Neural crest cell (in vitro differentiated cells): ENCODE measurements around the gene CST4. TPM values are rescaled to one million over a fixed set of nuclear protein-coding genes. Genes with fewer than 3 reads are reported as not detected.
"Not testable (repeated sequence)": the region's sequence is repeated elsewhere in the genome, so short reads cannot be mapped to it uniquely, and the experiment has no call there.

Source experiments
- DNase-seq: peaks from one replicate; pipeline ENCODE4 v3.0.0; 2021; ENCODE audit warnings: low read depth, mixed read lengths, low spot score
- H3K27ac Mint-ChIP-seq: one replicate; pipeline ENCODE4 v1.8.0; 2021; ENCODE audit warnings: mild to moderate bottlenecking, mixed read lengths; ENCODE audit not compliant: unreplicated experiment
- H3K27me3 Mint-ChIP-seq: 2 replicates; pipeline ENCODE4 v1.8.0; 2021; ENCODE audit warnings: low read depth, mild to moderate bottlenecking, mixed read lengths
- H3K36me3 Mint-ChIP-seq: 2 replicates; pipeline ENCODE4 v1.8.0; 2021; ENCODE audit warnings: low read depth, mild to moderate bottlenecking, mixed read lengths
- H3K4me1 Mint-ChIP-seq: 2 replicates; pipeline ENCODE4 v1.8.0; 2021; ENCODE audit warnings: mixed read lengths
- H3K4me3 Mint-ChIP-seq: one replicate; pipeline ENCODE4 v1.8.0; 2021; ENCODE audit warnings: mild to moderate bottlenecking, mixed read lengths
- H3K9me3 Mint-ChIP-seq: 2 replicates; pipeline ENCODE4 v1.8.0; 2021; ENCODE audit warnings: mixed read lengths
- total RNA-seq: library from RNA; stranded (reverse); gene quantifications from 2 replicates; pipeline ENCODE4 v1.2.1, GENCODE V29; 2021
- TF ChIP-seq, protein P1 (sequence below): fragments of 200-600 bp; sonication (generic); conservative IDR thresholded peaks from 2 replicates; pipeline ENCODE4 v1.5.0; 2021; ENCODE audit warnings: antibody characterized with exemption, mild to moderate bottlenecking

Gene CST4
- total RNA-seq, 1 donor from 2014 or later: not detected

DNA sequence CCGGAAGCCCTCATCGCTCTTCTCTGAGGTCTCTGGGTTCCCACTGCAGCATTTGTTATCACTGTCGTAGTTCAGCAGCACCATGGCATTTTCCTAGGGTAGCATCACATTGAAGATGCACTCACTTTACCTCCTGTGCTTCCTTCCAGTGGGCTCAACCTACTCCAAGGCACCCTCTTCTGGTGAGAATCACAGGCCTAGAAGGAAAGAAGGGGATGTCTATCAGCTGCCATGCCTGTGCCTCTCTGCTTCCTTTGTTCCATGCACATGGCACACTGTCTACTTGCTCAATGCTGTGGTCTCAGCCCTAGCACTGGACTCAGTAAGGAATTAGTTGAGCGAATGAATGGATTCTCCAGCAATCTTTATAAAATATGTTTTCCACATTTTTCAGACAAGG is 22.6 kb downstream of the CST4 start:
- H3K4me1 Mint-ChIP-seq: no peaks in the 10 kb centered on the region
- DNase-seq: no peak
- no peaks in the 10 kb centered on the region for H3K36me3 Mint-ChIP-seq
- no peak overlapping the region for H3K27ac Mint-ChIP-seq
- H3K4me3 Mint-ChIP-seq: no peak overlapping the region
- no peaks in the 10 kb centered on the region for H3K27me3 Mint-ChIP-seq
- TF ChIP-seq, protein P1, sequence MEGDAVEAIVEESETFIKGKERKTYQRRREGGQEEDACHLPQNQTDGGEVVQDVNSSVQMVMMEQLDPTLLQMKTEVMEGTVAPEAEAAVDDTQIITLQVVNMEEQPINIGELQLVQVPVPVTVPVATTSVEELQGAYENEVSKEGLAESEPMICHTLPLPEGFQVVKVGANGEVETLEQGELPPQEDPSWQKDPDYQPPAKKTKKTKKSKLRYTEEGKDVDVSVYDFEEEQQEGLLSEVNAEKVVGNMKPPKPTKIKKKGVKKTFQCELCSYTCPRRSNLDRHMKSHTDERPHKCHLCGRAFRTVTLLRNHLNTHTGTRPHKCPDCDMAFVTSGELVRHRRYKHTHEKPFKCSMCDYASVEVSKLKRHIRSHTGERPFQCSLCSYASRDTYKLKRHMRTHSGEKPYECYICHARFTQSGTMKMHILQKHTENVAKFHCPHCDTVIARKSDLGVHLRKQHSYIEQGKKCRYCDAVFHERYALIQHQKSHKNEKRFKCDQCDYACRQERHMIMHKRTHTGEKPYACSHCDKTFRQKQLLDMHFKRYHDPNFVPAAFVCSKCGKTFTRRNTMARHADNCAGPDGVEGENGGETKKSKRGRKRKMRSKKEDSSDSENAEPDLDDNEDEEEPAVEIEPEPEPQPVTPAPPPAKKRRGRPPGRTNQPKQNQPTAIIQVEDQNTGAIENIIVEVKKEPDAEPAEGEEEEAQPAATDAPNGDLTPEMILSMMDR: no peak
- no peaks in the 10 kb centered on the region for H3K9me3 Mint-ChIP-seq

DNA sequence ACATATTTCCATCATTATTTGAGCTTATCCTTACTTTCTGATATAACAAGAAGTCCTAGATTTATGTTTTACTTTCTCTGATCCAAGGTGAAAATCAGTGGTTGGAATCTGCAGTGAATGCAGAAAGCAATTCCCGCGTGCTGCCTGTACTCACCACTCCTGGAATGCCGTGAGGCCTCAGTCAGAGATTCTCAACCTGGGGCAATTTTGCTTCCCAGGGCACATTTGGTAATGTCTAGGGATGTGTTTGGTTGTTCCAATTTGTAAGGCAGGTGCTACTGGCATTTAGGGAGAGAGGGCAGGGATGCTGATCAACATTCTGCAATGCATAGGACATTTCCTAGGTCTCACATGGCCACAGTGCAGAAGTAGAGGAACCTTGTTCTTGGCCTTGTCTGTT is 23.9 kb downstream of the CST4 start:
- Mint-ChIP-seq H3K9me3 (no peaks in the 10 kb centered on the region), H3K27me3 (no peaks in the 10 kb centered on the region), H3K4me3 (no peak overlapping the region), H3K4me1 (no peaks in the 10 kb centered on the region), H3K27ac (no peak overlapping the region), H3K36me3 (no peaks in the 10 kb centered on the region)
- no peak for DNase-seq
- TF ChIP-seq, protein P1: no peak

DNA sequence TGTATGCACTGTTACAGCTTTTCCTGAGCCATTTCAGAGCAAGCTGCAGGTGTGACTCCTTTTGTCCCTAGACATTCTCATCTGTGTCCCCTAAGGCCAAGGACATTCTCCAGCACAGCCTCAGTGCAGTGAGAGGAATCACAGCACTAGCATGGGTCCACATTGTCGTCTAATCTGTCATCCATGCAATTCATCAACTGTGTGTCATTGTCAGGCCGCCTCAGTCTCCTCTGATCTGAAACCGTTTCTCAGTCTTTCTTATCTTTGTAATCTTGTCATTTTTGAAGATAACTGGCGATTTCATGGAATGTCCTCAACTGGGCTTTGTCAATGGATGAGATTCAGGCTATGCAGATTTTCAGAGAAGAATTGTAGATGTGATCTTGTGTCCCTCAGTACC is 24.8 kb downstream of the CST4 start:
- H3K4me1 Mint-ChIP-seq, H3K4me3 Mint-ChIP-seq: not testable (repeated sequence)

DNA sequence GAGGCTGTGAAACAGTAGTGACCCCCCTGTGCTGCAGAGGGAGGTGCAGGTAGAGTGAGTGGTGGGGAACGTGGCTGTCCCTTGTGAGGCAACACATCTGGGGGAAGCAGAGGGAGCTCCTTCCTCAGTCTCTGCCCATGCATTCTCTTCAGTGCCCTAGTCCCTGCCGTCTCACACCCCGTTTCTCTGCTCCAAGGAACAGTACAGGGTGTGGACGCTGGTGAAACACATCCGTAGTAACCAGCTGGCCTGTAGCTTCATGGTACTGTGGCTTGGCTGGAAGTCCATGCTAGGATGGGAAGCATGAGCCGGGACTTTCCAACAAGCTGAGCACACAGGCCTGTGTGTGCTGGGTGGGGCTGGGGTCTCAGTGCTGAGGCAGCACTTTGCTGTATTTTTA is 25.7 kb downstream of the CST4 start:
- H3K9me3 Mint-ChIP-seq: no peaks in the 10 kb centered on the region
- no peaks in the 10 kb centered on the region for H3K4me1 Mint-ChIP-seq
- DNase-seq: no peak

More for the DNA sequence above, 24.8 kb downstream of the CST4 start:
- not testable (repeated sequence) for DNase-seq, H3K36me3 Mint-ChIP-seq, H3K9me3 Mint-ChIP-seq, H3K27me3 Mint-ChIP-seq, H3K27ac Mint-ChIP-seq

DNA sequence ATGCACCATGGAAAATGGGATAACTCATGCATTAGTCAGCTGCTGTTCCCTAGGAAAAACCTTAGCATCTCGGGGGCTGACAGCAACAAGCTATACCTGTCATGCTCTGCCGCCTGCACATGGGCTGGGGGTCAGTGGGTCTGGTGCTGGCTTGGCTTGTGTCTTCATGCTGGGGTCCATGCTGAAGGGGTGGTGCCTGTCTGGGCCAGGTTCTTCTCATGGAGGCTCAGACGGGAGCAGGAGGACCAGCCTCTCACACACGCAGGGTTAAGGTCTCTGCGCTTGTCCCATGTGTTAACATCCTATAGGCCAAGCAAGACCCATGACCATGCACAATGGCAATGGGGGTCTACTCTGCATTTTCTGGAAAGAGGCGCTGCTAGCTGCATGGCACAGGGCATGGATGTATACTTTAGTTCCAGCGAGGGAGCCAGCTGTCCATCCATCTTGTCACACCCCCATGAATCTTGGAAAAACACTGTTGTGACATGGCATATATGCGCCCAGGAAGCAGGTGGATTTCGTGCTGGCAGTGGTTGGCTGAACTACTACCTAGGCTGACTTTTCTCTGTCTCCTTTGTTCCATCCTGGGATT is 26.5 kb downstream of the CST4 start:
- TF ChIP-seq, protein P1: no peak
- DNase-seq: no peak
- H3K27me3 Mint-ChIP-seq: no peaks in the 10 kb centered on the region

More for the DNA sequence above, 25.7 kb downstream of the CST4 start:
- H3K4me3 Mint-ChIP-seq: no peak overlapping the region
- no peak overlapping the region for H3K27ac Mint-ChIP-seq
- TF ChIP-seq, protein P1: no peak
- H3K36me3 Mint-ChIP-seq: no peaks in the 10 kb centered on the region
- H3K27me3 Mint-ChIP-seq: no peaks in the 10 kb centered on the region

DNA sequence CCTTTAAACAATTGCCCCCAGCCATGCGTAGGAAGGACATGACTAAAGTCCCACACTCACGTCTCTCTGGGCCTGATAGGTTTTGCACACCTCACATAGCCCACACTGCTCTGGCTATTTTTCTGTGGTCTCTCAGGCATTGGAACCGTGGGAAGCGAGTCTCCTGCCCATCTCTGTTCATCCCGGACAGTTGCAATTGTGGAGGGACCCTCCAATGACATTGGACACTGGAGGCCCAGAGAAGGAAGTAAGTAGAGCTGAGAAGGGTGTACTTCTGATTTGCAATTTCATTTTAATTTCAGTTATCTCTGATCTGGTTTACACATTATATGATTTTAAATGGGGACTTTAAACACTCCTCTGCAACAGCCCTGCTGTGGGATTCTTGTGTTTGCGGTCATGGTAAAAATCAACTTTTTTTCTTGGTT is 27.8 kb downstream of the CST4 start:
- no peaks in the 10 kb centered on the region for H3K4me1 Mint-ChIP-seq
- TF ChIP-seq, protein P1: no peak
- no peak overlapping the region for H3K27ac Mint-ChIP-seq
- H3K36me3 Mint-ChIP-seq: no peaks in the 10 kb centered on the region
- no peaks in the 10 kb centered on the region for H3K27me3 Mint-ChIP-seq
- H3K4me3 Mint-ChIP-seq: no peak overlapping the region
- no peak for DNase-seq
- H3K9me3 Mint-ChIP-seq: no peaks in the 10 kb centered on the region

More for the DNA sequence above, 26.5 kb downstream of the CST4 start:
- no peak overlapping the region for H3K4me3 Mint-ChIP-seq
- H3K4me1 Mint-ChIP-seq: no peaks in the 10 kb centered on the region
- H3K36me3 Mint-ChIP-seq: no peaks in the 10 kb centered on the region
- no peak overlapping the region for H3K27ac Mint-ChIP-seq
- no peaks in the 10 kb centered on the region for H3K9me3 Mint-ChIP-seq
